ENCODE data around the gene HHIP.

The HHIP gene

GRCh38 chr4:144655491-144655890 lies 9.5 kb downstream of the HHIP start:
- no peak for DNase-seq (ENCODE audit: low spot score)

DNA sequence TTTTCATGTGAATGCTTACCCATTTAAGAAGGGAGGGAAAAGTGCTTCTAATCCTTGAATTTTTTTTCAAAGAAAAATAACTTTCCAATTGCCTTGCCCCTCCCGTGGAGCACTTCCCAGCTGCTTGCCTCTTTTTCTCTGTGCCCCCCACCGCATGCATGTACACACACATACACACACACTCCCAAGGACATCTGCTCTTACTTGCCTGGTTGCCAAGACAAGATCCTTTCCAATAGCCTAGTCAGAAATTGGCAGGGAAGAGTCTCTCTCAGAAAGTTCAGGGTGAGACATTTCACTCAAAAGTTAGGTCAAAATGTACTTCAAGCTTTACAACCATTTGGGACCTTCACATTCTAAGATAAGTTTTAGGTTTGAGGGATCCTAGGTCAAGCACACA lies 10.9 kb downstream of the HHIP start:
- DNase-seq (ENCODE audit: low spot score) = no peak

- DNase-seq (ENCODE audit: low spot score) = no peak
Measured at GRCh38 chr4:144658015-144658567, 12.1 kb downstream of the HHIP start.

GRCh38 chr4:144658903-144659302 lies 12.9 kb downstream of the HHIP start:
- DNase-seq (ENCODE audit: low spot score) = no peak

- DNase-seq (ENCODE audit: low spot score) = no peak
Measured at GRCh38 chr4:144659447-144659846, 13.5 kb downstream of the HHIP start.

DNA sequence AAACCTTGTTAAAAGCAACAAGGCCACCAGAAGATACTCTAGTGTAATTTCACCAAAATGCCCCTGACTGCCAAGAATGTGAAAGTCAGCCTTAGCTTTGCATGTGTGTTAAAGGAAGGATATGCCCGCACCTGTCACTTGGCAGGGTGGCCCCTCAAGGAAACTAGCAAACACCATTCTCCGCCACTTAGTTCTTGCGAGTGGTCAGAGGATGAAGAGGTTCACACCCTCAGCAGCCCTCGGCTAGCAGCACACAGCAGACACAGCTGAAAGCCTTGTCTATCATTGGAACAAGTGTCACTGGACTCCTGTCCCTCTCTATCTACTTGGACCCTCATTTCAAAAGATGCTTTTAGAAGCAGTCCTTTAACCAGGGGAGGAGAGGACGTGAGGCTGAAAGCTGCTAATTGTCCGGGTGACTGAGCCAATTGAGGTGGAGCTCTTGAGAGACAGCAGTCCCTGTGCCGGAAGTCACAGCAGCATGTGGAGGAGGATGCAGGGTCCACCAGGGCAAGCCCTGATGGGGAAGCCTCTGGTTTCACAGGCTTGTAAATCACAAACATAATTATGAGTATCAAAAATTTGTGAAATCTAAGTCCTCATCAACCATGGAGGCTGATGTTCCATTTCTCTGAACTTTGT lies 18.0 kb downstream of the HHIP start:
- DNase-seq (ENCODE audit: low spot score) = no peak

DNA sequence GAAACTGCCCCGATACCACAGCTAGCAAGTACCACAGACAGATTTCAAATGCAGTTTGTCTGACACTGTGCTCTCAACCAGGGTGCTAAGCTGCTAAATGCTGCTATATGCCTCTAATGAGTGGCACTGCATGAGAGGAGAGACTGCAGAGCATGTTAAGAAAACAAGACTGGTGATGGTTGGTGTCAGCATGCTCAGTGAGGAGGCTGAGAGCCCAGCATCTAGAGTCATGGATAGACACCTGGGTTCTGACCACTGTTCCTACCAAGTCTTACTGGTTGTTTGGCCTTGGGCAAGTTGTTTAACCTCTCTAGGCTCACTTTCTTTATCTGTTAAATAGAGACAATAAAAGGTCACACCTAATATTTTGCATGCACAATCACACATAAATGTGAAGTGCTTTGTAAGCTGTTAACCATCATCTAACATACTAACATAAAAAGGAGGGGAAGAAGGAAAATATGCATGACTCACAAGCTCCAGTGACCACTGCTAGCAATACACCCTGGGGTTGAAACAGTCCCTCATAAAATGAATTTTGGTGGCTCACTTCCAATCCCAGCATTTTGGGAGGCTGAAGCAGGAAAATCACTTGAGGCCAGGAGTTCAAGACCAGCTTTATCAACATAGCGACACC lies 20.7 kb downstream of the HHIP start:
- DNase-seq (ENCODE audit: low spot score) = peak; percentile 4

- no peak for DNase-seq (ENCODE audit: low spot score)
Measured at GRCh38 chr4:144667500-144667899, 21.5 kb downstream of the HHIP start.

- no peak for DNase-seq (ENCODE audit: low spot score)
Measured at GRCh38 chr4:144670776-144671175, 24.8 kb downstream of the HHIP start.

- DNase-seq (ENCODE audit: low spot score) = no peak
Measured at GRCh38 chr4:144674711-144675110, 28.8 kb downstream of the HHIP start.

- DNase-seq (ENCODE audit: low spot score) = no peak
Measured at GRCh38 chr4:144681806-144682205, 35.9 kb downstream of the HHIP start.

- no peak for DNase-seq (ENCODE audit: low spot score)
Measured at GRCh38 chr4:144683516-144683915, 37.6 kb downstream of the HHIP start.

- DNase-seq (ENCODE audit: low spot score) = no peak
Measured at GRCh38 chr4:144685911-144686310, 40.0 kb downstream of the HHIP start.

DNA sequence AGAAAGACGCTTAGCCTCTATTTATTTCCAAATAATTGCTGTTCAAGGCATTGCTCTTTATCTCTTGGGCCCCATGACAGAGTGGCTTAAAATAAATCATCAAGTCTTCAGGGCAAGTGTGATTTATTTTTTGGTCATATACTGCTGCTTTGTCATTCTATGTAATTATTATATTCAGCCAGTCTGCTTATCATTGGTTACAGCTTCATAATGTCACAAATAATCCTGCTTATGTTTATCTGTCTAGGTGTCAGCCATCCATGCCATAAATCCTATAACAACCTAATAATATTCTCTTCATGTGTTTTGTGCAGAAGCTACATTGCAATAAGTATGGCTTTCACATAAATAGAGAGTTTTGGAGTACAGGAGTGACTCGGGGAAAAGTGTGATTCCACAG lies 41.0 kb downstream of the HHIP start:
- no peak for DNase-seq (ENCODE audit: low spot score)

GRCh38 chr4:144687466-144687865 lies 41.5 kb downstream of the HHIP start:
- DNase-seq (ENCODE audit: low spot score) = no peak

DNA sequence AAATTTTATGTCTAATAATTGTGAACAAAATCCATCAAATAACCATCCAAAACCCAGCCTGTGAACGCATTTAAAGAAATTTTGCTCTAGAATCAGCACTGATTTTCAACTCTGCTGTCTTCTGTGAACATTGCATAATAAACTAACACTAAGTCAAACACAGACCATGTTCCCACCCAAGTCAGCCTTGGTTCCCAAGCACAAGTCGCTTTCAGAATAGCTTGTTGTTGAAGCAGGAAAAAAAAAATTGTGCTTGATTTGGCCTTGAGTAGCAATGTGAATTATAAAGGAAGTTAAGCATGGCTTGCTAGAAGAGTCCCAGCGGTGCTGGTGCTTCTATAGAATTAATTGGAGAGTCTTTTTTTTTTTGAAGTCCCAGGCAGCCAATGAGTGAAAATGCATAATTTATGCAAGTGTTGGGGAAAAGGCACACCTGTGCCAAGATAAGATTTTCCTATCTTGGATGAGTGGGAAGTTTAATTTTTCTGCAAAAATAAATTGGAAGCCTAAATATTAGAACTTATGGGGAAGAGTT lies 42.1 kb downstream of the HHIP start:
- no peak for DNase-seq (ENCODE audit: low spot score)

GRCh38 chr4:144689125-144689524 lies 43.2 kb downstream of the HHIP start:
- no peak for DNase-seq (ENCODE audit: low spot score)

DNA sequence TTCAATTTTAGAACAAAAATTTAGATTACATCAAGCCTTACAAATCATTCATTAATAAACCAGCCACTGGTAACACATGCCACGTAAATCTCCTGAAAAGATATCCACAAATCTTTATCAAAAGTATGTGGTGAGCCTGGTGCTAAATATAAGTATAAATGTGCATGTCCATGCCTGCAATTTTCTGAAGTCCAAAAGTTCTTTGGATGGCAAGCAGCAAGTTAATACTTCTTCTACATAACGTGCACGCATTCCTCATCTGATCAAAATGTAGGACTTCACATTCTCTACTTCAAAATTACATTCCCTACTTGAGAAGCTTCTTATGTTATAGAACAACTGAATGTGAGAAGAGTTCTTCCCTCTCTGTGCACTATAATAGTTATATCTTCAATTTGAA lies 49.8 kb downstream of the HHIP start:
- no peak for DNase-seq (ENCODE audit: low spot score)

- DNase-seq (ENCODE audit: low spot score) = no peak
Measured at GRCh38 chr4:144696376-144696775, 50.4 kb downstream of the HHIP start.

- no peak for DNase-seq (ENCODE audit: low spot score)
Measured at GRCh38 chr4:144699565-144699964, 53.6 kb downstream of the HHIP start.

- DNase-seq (ENCODE audit: low spot score) = no peak
Measured at GRCh38 chr4:144701683-144702233, 55.8 kb downstream of the HHIP start.

- no peak for DNase-seq (ENCODE audit: low spot score)
Measured at GRCh38 chr4:144703494-144703893, 57.5 kb downstream of the HHIP start.

All from SW480 (cell line).